ENCODE results near the gene COL28A1.
"Not testable (repeated sequence)": the region's sequence is repeated elsewhere in the genome, so short reads cannot be mapped to it uniquely, and the experiment has no call there.

Gene COL28A1

GRCh38 chr7:7416031-7416858 is 119.4 kb downstream of the COL28A1 start:
- no peak for DNase-seq (ENCODE audit: low read depth)

DNA sequence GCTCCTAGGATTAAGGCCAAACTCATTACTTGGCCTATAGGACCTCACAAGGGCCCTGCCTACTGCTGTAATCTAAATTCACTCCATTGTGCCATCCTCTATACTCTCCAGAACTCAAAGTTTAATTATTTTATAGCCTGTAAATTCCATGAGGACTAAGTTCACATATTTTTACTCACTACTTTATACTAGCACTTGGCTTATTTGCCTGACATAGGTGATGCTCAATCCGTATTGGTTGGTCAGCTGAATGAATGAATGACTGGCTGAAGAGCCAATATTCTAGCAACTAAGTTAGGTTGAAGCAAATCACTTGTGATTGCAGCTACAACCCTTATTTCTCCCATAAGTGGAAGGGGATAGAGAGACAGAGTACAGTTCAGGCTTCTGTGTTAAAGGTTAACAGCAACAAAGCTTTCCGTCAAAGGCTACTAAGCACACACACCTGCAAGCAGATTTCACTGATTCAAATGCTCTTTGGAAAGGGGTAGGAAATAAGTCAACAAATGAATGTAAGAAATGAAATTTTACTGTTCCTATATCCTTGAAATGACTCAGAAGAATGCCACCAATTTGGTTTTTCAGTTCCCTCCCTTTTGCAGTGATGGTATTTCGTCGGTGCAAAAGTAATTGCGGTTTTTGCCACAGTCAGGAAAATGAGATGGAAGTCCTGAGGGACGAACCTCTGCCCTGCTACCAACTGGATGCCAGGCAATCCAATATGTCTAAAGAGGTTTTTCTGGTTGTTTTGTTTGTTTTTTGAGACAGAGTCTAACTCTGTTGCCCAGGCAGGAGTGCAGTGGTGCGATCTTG is 120.7 kb downstream of the COL28A1 start:
- DNase-seq (ENCODE audit: low read depth): no peak

DNA sequence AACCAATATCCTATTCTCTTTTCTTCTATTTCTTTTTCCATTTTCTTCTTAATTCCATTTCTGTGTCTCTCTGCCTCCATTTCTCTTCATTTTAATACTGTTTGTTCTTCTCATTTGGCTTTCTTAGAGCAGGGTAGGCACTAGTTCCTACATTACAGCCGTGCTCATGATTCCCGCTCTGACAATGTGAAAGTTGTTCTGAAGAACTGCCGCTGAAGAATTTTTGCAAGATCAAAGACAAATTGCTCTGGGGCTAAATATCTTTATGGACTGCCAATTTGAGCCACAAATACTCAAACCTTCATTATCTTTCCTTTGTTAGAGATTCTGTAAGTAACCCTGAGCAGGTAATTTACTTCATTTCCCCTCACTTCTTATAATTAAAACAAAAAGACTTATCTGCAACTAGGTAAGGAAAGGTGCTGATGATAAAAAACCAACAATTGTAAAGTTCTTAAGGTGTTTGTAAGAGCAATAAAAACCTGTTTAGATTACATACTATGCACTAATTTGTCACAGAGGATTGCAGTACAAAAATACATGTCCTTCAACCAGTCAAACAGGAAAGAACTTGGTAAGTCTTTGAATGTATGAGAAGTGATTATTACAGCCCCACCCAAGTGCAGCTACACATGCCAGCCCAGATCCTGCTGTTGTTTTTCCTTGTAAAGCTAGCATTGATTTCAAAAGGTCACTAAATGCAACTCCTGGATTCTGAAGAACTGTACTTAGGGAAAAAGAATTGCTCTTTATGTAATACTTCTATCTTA is 127.5 kb downstream of the COL28A1 start:
- DNase-seq (ENCODE audit: low read depth): no peak

GRCh38 chr7:7405461-7405860 is 130.2 kb downstream of the COL28A1 start:
- no peak for DNase-seq (ENCODE audit: low read depth)

- no peak for DNase-seq (ENCODE audit: low read depth)
These were observed 136.0 kb downstream of the COL28A1 start for GRCh38 chr7:7399707-7400106.

- DNase-seq (ENCODE audit: low read depth): no peak
These were observed 139.9 kb downstream of the COL28A1 start for GRCh38 chr7:7395785-7396184.

DNA sequence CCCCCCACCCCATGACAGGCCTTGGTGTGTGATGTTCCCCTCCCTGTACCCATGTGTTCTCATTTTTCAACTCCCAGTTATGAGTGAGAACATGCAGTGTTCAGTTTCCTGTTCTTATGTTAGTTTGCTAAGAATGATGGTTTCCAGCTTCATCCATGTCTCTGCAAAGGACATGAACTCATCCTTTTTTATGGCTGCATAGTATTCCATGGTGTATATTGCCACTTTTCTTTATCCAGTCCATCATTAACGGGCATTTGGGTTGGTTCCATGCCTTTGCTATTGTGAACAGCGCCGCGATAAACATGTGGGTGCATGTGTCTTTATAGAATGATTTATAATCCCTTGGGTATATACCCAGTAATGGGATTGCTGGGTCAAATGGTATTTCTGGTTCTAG is 147.5 kb downstream of the COL28A1 start:
- not testable (repeated sequence) for DNase-seq (ENCODE audit: low read depth)

DNA sequence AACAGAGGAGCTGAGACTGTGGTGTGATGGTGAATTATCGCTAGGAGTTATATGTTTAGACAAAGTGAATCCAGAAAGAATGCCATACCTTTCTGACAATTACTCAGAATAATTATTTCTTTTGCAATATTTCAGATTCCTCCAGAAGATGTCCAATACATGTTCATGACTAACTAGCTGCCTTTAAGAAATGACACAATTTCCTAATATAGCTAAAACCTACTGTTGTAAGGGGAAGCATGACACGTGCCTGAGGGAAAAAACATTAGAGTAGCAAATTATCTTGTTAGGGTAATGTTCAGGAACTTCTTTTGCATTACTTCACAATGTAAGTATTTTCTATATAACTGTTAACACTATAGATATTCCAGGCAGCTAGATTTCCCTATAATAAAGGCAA is 150.3 kb downstream of the COL28A1 start:
- DNase-seq (ENCODE audit: low read depth): no peak

DNA sequence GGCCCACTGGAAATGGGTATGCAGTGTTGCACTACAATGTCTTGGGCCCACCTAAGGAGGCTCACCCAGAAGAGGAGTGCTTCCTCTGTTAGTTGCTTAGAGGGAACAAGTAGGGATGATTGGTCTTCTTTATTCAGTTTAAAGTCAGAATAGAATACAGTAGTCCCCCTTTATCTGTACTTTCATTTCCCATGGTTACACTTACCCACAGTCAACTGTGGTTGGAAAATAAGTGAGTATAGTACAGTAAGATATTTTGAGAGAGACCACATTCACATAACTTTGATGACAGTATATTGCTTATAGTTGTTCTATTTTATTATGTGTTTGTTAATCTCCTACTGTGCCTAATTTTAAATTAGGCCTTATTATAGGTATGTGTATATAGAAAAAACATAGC is 151.4 kb downstream of the COL28A1 start:
- DNase-seq (ENCODE audit: low read depth): no peak

- no peak for DNase-seq (ENCODE audit: low read depth)
These were observed 160.1 kb downstream of the COL28A1 start for GRCh38 chr7:7375538-7375937.

DNA sequence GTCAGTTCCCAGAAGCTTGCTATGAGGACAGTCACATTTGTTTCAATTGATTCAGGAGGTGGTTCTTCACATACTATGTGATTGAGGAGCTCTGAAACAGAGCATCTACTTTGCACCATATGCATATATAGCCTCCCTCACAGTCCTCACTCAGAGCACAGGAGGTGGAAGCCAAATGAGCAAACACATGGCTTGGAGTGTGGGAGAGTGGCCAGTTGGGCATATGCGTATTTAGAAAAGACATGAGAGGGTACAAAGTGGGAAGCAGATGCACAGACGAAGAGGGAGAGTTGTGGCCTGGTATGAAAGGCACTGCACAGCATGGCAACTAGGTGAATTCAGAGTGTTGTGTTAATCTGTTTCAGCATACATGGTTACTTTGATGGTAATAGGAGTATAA is 165.6 kb downstream of the COL28A1 start:
- no peak for DNase-seq (ENCODE audit: low read depth)

GRCh38 chr7:7369134-7369533 is 166.5 kb downstream of the COL28A1 start:
- DNase-seq (ENCODE audit: low read depth): no peak

- DNase-seq (ENCODE audit: low read depth): no peak
These were observed 181.0 kb downstream of the COL28A1 start for GRCh38 chr7:7354674-7355073.

- DNase-seq (ENCODE audit: low read depth): no peak
These were observed 182.8 kb downstream of the COL28A1 start for GRCh38 chr7:7352845-7353244.

DNA sequence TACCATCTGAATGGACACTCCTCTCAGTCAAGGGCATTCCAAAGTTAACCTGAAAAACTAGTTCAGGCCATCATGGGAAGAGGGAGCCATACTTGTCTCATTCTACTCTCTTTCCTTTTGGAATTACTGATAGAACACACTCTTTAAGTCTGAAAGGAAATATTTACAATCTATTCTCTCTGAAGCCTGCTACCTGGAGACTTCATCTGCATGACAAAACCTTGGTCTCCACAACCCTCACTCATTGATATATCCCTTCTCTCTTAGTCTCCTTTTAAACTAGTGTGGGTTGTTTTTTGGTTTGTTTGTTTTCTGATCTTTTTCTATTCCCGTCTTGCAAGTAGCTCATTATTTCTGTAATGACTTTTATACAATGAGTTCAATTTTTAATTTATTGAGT is 183.8 kb downstream of the COL28A1 start:
- no peak for DNase-seq (ENCODE audit: low read depth)

DNA sequence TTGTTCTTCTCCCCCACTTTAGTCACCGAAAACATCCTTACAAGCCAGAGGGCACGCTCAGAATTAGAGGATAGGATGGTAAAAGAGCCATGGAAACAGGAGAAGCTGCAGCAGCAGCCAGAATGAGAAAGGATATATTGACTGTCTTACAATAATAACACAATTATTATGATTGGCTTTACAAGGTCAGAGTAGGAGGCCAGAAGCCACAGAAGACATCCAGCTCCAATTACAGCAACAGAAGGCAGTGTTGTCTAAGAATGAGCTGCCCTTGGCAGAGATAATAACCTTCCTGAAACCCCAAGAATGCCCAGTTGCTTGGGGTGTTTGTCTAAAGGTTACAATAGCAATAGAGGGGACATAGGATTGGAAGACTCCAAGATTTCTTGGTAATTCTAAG is 184.5 kb downstream of the COL28A1 start:
- no peak for DNase-seq (ENCODE audit: low read depth)

DNA sequence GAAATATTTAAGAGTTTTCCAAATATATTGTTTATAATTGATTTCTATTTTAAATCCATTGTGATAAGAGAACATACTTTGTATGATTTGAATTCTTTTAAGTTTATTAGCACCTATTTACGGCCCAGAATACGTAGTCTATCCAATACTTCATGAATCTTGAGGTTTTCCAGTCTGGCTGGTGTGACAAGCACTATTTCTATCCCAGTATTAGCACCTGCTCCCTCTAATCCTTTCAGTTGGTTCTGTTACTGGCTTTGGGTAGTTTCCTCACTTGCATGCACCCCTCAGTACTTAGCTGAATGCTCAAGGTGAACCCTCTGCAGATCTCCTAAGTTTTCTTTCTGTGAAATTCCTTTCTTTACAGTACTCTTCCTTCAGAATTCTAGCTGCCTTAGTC is 186.5 kb downstream of the COL28A1 start:
- DNase-seq (ENCODE audit: low read depth): no peak

- DNase-seq (ENCODE audit: low read depth): no peak
These were observed 188.6 kb downstream of the COL28A1 start for GRCh38 chr7:7347045-7347444.

GRCh38 chr7:7344583-7344982 is 191.1 kb downstream of the COL28A1 start:
- DNase-seq (ENCODE audit: low read depth): no peak

- DNase-seq (ENCODE audit: low read depth): no peak
These were observed 199.8 kb downstream of the COL28A1 start for GRCh38 chr7:7335909-7336308.

- DNase-seq (ENCODE audit: low read depth): no peak
These were observed 200.5 kb downstream of the COL28A1 start for GRCh38 chr7:7335215-7335614.

DNA sequence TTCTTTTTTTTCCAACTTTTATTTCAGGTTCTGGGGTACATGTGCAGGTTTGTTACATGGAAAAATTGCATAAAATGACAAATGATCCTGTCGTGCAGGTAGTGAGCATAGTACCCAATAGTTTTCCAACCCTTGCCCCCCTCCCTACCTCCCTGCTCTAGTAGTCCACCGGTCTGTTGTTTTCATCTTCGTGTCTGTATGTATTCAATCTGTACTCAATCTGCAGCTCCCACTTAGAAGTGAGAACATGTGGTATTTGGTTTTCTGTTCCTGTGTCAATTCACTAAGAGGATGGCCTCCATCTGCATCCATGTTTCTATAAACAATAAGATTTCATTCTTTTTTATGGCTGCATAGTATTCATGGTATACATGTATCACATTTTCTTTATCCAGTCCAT is 202.1 kb downstream of the COL28A1 start:
- no peak for DNase-seq (ENCODE audit: low read depth)

- no peak for DNase-seq (ENCODE audit: low read depth)
These were observed 204.2 kb downstream of the COL28A1 start for GRCh38 chr7:7331523-7331922.

Data from GM04504 (cell line).